Stimulated activated CD4-positive, alpha-beta T cell treated with anti-CD3 and anti-CD28 coated beads, TNF-alpha, amount 100 ng/mL, for 1 hour (primary cell): ENCODE measurements around the gene ERN1.

Experiments
- DNase-seq, 3 donors: peaks; one replicate each; pipeline ENCODE4 v3.0.0-alpha.2; 2020; ENCODE audit warnings: low read depth in 3 of 3, low spot score in 1 of 3

The ERN1 gene

GRCh38 chr17:64111831-64112230 is 18.1 kb downstream of the ERN1 start:
- DNase-seq = no peak

- DNase-seq = no peak
These were observed 19.4 kb downstream of the ERN1 start for GRCh38 chr17:64110379-64111152.

- DNase-seq = no peak
These were observed 20.5 kb downstream of the ERN1 start for GRCh38 chr17:64109400-64109799.

GRCh38 chr17:64107500-64108236 is 22.3 kb downstream of the ERN1 start:
- no peak for DNase-seq

- DNase-seq = no peak
These were observed 23.0 kb downstream of the ERN1 start for GRCh38 chr17:64106918-64107317.

- DNase-seq = no peak
These were observed 26.3 kb downstream of the ERN1 start for GRCh38 chr17:64103391-64104364.

GRCh38 chr17:64102627-64103390 is 27.1 kb downstream of the ERN1 start:
- DNase-seq = no peak

- no peak for DNase-seq
These were observed 30.4 kb downstream of the ERN1 start for GRCh38 chr17:64099543-64099942.

GRCh38 chr17:64097196-64097936 is 32.6 kb downstream of the ERN1 start:
- no peak for DNase-seq

- DNase-seq = no peak
These were observed 33.9 kb downstream of the ERN1 start for GRCh38 chr17:64096037-64096436.

GRCh38 chr17:64095144-64095882 is 34.6 kb downstream of the ERN1 start:
- no peak for DNase-seq

GRCh38 chr17:64094412-64094811 is 35.5 kb downstream of the ERN1 start:
- no peak for DNase-seq

GRCh38 chr17:64092952-64093451 is 36.9 kb downstream of the ERN1 start:
- no peak for DNase-seq

GRCh38 chr17:64092113-64092512 is 37.8 kb downstream of the ERN1 start:
- no peak for DNase-seq

GRCh38 chr17:64091571-64091970 is 38.4 kb downstream of the ERN1 start:
- no peak for DNase-seq

GRCh38 chr17:64091116-64091515 is 38.8 kb downstream of the ERN1 start:
- DNase-seq = no peak

- no peak for DNase-seq
These were observed 39.8 kb downstream of the ERN1 start for GRCh38 chr17:64090144-64090543.

GRCh38 chr17:64087252-64088005 is 42.5 kb downstream of the ERN1 start:
- DNase-seq = no peak
